PC-9 (cell line): ENCODE results near the gene PITPNC1. TPM values are rescaled to one million over a fixed set of nuclear protein-coding genes. Genes with fewer than 3 reads are reported as not detected.

ENCODE experiments used
- BruUV-seq: library from RNA; stranded (reverse); fragments of 400-500 nt; replicated peaks from 2 replicates; lab custom pipeline; 2021; lab: Mats Ljungman, UMichigan
- CTCF ChIA-PET: fragments of 300-600 bp; sonication (Branson Sonifier 250); formaldehyde crosslinking; loops from one replicate; lab custom pipeline; 2022; ENCODE audit warnings: antibody characterized with exemption; lab: Charles Lee
- POLR2A ChIA-PET: fragments of 300-600 bp; sonication (Branson Sonifier 250); formaldehyde crosslinking; loops from one replicate; lab custom pipeline; 2022; ENCODE audit warnings: antibody characterized with exemption; ENCODE audit not compliant: unreplicated experiment; lab: Charles Lee
- DNase-seq, 2 experiments: peaks; one replicate each; pipeline versions ENCODE4 v3.0.0 to v3.0.0-alpha.2; 2015 to 2022; ENCODE audit warnings: mixed read lengths in 1 of 2
- H2AFZ ChIP-seq: fragments of 200-600 bp; sonication (generic); 2 replicates; pipeline ENCODE4 v1.8.1; 2017; ENCODE audit warnings: antibody characterized with exemption
- H3F3A ChIP-seq: fragments of 200-600 bp; sonication (generic); 2 replicates; pipeline ENCODE4 v1.8.1; 2017; ENCODE audit warnings: antibody characterized with exemption, mild to moderate bottlenecking, low read depth; ENCODE audit not compliant: insufficient read depth
- H3K27ac ChIP-seq: fragments of 200-600 bp; sonication (generic); 2 replicates; pipeline ENCODE4 v1.6.1; 2016; ENCODE audit warnings: mixed run types
- H3K27me3 ChIP-seq: fragments of 200-600 bp; sonication (generic); 2 replicates; pipeline ENCODE4 v1.6.1; 2016; ENCODE audit warnings: low read depth, mixed run types; ENCODE audit not compliant: insufficient read depth
- H3K36me3 ChIP-seq: fragments of 200-600 bp; sonication (generic); 2 replicates; pipeline ENCODE4 v1.6.1; 2016; ENCODE audit warnings: low read depth, mixed run types
- H3K4me1 ChIP-seq: fragments of 200-600 bp; sonication (generic); replicated peaks from 2 replicates; pipeline ENCODE4 v1.6.1; 2016; ENCODE audit warnings: mixed run types; ENCODE audit not compliant: insufficient read depth
- H3K4me2 ChIP-seq: fragments of 200-600 bp; sonication (generic); 2 replicates; pipeline ENCODE4 v1.6.1; 2017; ENCODE audit warnings: mixed run types
- H3K4me3 ChIP-seq: fragments of 200-600 bp; sonication (generic); 2 replicates; pipeline ENCODE4 v1.6.1; 2016; ENCODE audit warnings: mixed run types
- H3K79me2 ChIP-seq: fragments of 200-600 bp; sonication (generic); 2 replicates; pipeline ENCODE4 v1.6.1; 2017; ENCODE audit warnings: low read depth, mixed run types
- H3K9me2 ChIP-seq: fragments of 200-600 bp; sonication (generic); 2 replicates; pipeline ENCODE4 v1.8.1; 2017; ENCODE audit warnings: mild to moderate bottlenecking; ENCODE audit not compliant: insufficient read depth
- H3K9me3 ChIP-seq: fragments of 200-600 bp; sonication (generic); 2 replicates; pipeline ENCODE4 v1.8.1; 2016; ENCODE audit warnings: low read depth; ENCODE audit not compliant: insufficient read depth
- H4K20me1 ChIP-seq: fragments of 200-600 bp; sonication (generic); 2 replicates; pipeline ENCODE4 v1.8.1; 2017; ENCODE audit not compliant: insufficient read depth
- CTCF ChIP-seq: fragments of 200-600 bp; sonication (generic); conservative IDR thresholded peaks from 2 replicates; pipeline ENCODE4 v1.6.1; 2017; ENCODE audit warnings: mixed run types, antibody characterized with exemption, mild to moderate bottlenecking, moderate library complexity
- EZH2 ChIP-seq: fragments of 200-600 bp; sonication (generic); IDR thresholded peaks from 2 replicates; pipeline ENCODE4 v1.8.0; 2017; ENCODE audit warnings: antibody characterized with exemption, low read depth
- intact Hi-C: fragments of 100-400 bp; cut with micrococcal nuclease; formaldehyde crosslinking; loops from one replicate; pipeline ENCODE4 v1.10.0; 2022; ENCODE audit not compliant: unreplicated experiment
- total RNA-seq: library from RNA; stranded (reverse); gene quantifications from 2 replicates; pipeline ENCODE4 v1.2.3, GENCODE V29; 2021

The PITPNC1 gene
- total RNA-seq, 1 experiment from 2014 or later: 6.0 TPM

GRCh38 chr17:67676305-67676704 lies 299.2 kb downstream of the PITPNC1 start:
- H3K9me2 ChIP-seq: no peaks in the 10 kb centered on the region
- intact Hi-C loops: no loop called here
- no peak overlapping the region for H2AFZ ChIP-seq
- CTCF ChIA-PET: no interaction called here
- H3K36me3 ChIP-seq: no peaks in the 10 kb centered on the region
- no peak overlapping the region for H3K4me3 ChIP-seq
- BruUV-seq: no TSS peak
- no peaks in the 10 kb centered on the region for H3K9me3 ChIP-seq
- TF ChIP-seq CTCF (no peak), EZH2 (no peak)
- no peaks in the 10 kb centered on the region for H3K79me2 ChIP-seq
- H3K4me2 ChIP-seq: no peak overlapping the region
- no peak for DNase-seq
- no peaks in the 10 kb centered on the region for H3K27me3 ChIP-seq
- H4K20me1 ChIP-seq: no peaks in the 10 kb centered on the region
- POLR2A ChIA-PET: no interaction called here
- H3K4me1 ChIP-seq: peaks cover 17% of the 10 kb centered on the region; the same call in 1 of the 2 replicates
- no peaks in the 10 kb centered on the region for H3F3A ChIP-seq
- H3K27ac ChIP-seq: no peak overlapping the region

GRCh38 chr17:67678414-67678813 lies 301.3 kb downstream of the PITPNC1 start:
- POLR2A ChIA-PET: no interaction called here
- Histone ChIP-seq H3K27ac (no peak overlapping the region), H3K9me2 (no peaks in the 10 kb centered on the region), H3K9me3 (no peaks in the 10 kb centered on the region), H3K36me3 (no peaks in the 10 kb centered on the region), H3F3A (no peaks in the 10 kb centered on the region), H3K79me2 (no peaks in the 10 kb centered on the region), H2AFZ (no peak overlapping the region), H4K20me1 (no peaks in the 10 kb centered on the region), H3K4me3 (no peak overlapping the region), H3K27me3 (no peaks in the 10 kb centered on the region), H3K4me1 (no peaks in the 10 kb centered on the region), H3K4me2 (no peak overlapping the region)
- no peak for TF ChIP-seq EZH2
- no peak for TF ChIP-seq CTCF
- no peak for DNase-seq
- BruUV-seq: no TSS peak
- CTCF ChIA-PET: no interaction called here
- intact Hi-C loops: no loop called here

DNA sequence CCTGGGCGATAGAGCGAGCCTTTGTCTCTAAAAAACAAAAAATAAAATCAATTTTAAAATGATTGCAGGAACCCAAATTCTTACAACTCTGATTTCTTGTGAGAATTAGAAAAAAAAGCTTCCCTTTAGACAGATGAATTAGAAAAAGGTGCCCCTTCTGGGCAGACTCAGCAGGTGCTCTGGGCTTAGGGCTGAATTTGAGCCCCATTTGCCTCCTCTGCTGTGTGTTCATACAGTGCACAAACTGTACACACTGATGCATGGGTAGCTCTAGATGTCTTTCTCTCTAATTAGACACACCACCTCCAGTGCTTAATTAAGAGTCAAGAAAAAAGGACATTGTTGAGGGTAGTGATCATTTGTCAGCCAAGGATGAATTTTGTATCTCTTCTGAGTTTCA lies 302.1 kb downstream of the PITPNC1 start:
- Histone ChIP-seq H3K9me2 (no peaks in the 10 kb centered on the region), H3K36me3 (no peaks in the 10 kb centered on the region), H3K27ac (no peak overlapping the region), H3K4me2 (no peak overlapping the region), H3K9me3 (no peaks in the 10 kb centered on the region), H4K20me1 (no peaks in the 10 kb centered on the region), H3K4me3 (no peak overlapping the region), H3F3A (no peaks in the 10 kb centered on the region), H2AFZ (no peak overlapping the region), H3K79me2 (no peaks in the 10 kb centered on the region), H3K27me3 (no peaks in the 10 kb centered on the region), H3K4me1 (no peaks in the 10 kb centered on the region)
- ChIA-PET CTCF (interaction anchor here (0.6 kb wide), 1 partner anchor 51 kb away, joined by 3 read pairs; no protein-coding TSS in a partner anchor), POLR2A (no interaction called here)
- no peak for DNase-seq
- no peak; the same call in 1 of the 2 replicates for TF ChIP-seq CTCF
- TF ChIP-seq EZH2: no peak
- BruUV-seq: no TSS peak
- intact Hi-C loops: no loop called here
